Endothelial cell of umbilical vein (primary cell): Measurements from ENCODE around the gene CCDC38. TPM values are rescaled to one million over a fixed set of nuclear protein-coding genes. Genes with fewer than 3 reads are reported as not detected.

Experiments
- BruUV-seq: library from RNA; stranded (reverse); fragments of 400-500 nt; replicated peaks from 2 replicates; lab custom pipeline; 2021; lab: Mats Ljungman, UMichigan
- CTCF ChIA-PET: fragments of 300-600, 350-600 bp; sonication (Branson Sonifier 250); formaldehyde crosslinking; loops from one replicate; lab custom pipeline; 2021; ENCODE audit warnings: antibody characterized with exemption, inconsistent platforms; lab: Charles Lee
- POLR2A ChIA-PET: fragments of 300-600, 350-600 bp; sonication (Branson Sonifier 250); formaldehyde crosslinking; loops from one replicate; lab custom pipeline; 2021; ENCODE audit warnings: antibody characterized with exemption, inconsistent platforms; lab: Charles Lee
- DNase-seq: peaks from one replicate; pipeline ENCODE4 v3.0.0-alpha.2; 2011; ENCODE audit warnings: low read depth, low spot score
- FAIRE-seq: peaks from 2 replicates; lab custom pipeline; 2011; peaks lifted over from hg19 to GRCh38; lab: Jason Lieb, UNC
- H2AFZ ChIP-seq: 2 replicates; pipeline ENCODE4 v1.6.0; 2012; ENCODE audit warnings: low read depth, low read length, control low read depth, inconsistent platforms
- H3K27ac ChIP-seq: 2 replicates; pipeline ENCODE4 v1.5.1; 2011; ENCODE audit warnings: low read depth, mild to moderate bottlenecking, control low read depth, low read length, moderate library complexity; ENCODE audit not compliant: insufficient read depth
- H3K27me3 ChIP-seq, 2 experiments: 2 replicates each; pipeline versions ENCODE4 v1.6.0 to v1.6.1; 2011; ENCODE audit warnings: low read length in 2 of 2, mixed read lengths in 1 of 2; ENCODE audit not compliant: control insufficient read depth in 2 of 2, insufficient read depth in 2 of 2
- H3K36me3 ChIP-seq, 2 experiments: 2 replicates in 1 of 2; 3 replicates in 1 of 2; pipeline ENCODE4 v1.5.1; 2011; ENCODE audit warnings: low read length in 2 of 2, mild to moderate bottlenecking in 1 of 2, moderate library complexity in 1 of 2; ENCODE audit not compliant: control insufficient read depth in 2 of 2, insufficient read depth in 2 of 2; ENCODE audit errors: extremely low read depth in 1 of 2
- H3K4me1 ChIP-seq: 3 replicates; pipeline ENCODE4 v1.5.1; 2011; ENCODE audit warnings: mild to moderate bottlenecking, low read length; ENCODE audit not compliant: control insufficient read depth, insufficient read depth; ENCODE audit errors: extremely low read depth
- H3K4me2 ChIP-seq: 2 replicates; pipeline ENCODE4 v1.6.1; 2011; ENCODE audit warnings: low read length, control low read depth, mixed read lengths; ENCODE audit not compliant: insufficient read depth
- H3K4me3 ChIP-seq, 3 experiments: fragments of 200-600 bp in 1 of 3; sonication (generic), shearing (Covaris generic) in 1 of 3; replicated peaks in 1 of 3; 2 replicates each; pipeline ENCODE4 v1.5.1; 2011 to 2016; ENCODE audit warnings: control low read depth in 3 of 3, low read length in 3 of 3, mild to moderate bottlenecking in 2 of 3, inconsistent platforms in 1 of 3, low read depth in 1 of 3, moderate library complexity in 1 of 3; ENCODE audit not compliant: insufficient read depth in 1 of 3
- H3K79me2 ChIP-seq: 2 replicates; pipeline ENCODE4 v1.6.0; 2012; ENCODE audit warnings: low read length, inconsistent platforms; ENCODE audit not compliant: control insufficient read depth, insufficient read depth
- H3K9ac ChIP-seq: replicated peaks from 2 replicates; pipeline ENCODE3; 2011; ENCODE audit warnings: low read length, control low read depth; ENCODE audit not compliant: insufficient read depth; ENCODE audit errors: extremely low read depth
- H3K9me1 ChIP-seq: replicated peaks from 3 replicates; pipeline ENCODE4 v1.6.0; 2011; ENCODE audit warnings: mild to moderate bottlenecking, low read length; ENCODE audit not compliant: control insufficient read depth, insufficient read depth; ENCODE audit errors: extremely low read depth
- H3K9me3 ChIP-seq: replicated peaks from 2 replicates; pipeline ENCODE4 v1.5.1; 2012; ENCODE audit warnings: low read length, inconsistent platforms; ENCODE audit not compliant: control insufficient read depth, insufficient read depth
- H4K20me1 ChIP-seq: replicated peaks from 2 replicates; pipeline ENCODE3; 2011; ENCODE audit warnings: mild to moderate bottlenecking, low read length; ENCODE audit not compliant: control insufficient read depth, insufficient read depth; ENCODE audit errors: extremely low read depth
- CTCF ChIP-seq, 2 donors: IDR thresholded peaks; 1 replicate in 1 of 2; 2 replicates in 1 of 2; pipeline ENCODE4 v1.5.1; 2011; ENCODE audit warnings: low read length in 2 of 2, mild to moderate bottlenecking in 2 of 2, moderate library complexity in 2 of 2, control low read depth in 1 of 2, inconsistent platforms in 1 of 2, low read depth in 1 of 2; ENCODE audit not compliant: insufficient read depth in 1 of 2; ENCODE audit errors: extremely low read depth in 1 of 2
- GATA2 ChIP-seq: IDR thresholded peaks from 2 replicates; pipeline ENCODE4 v1.7.0; 2011; ENCODE audit warnings: low read depth, mild to moderate bottlenecking, moderate library complexity, mixed read lengths, low read length; ENCODE audit not compliant: insufficient read length, insufficient read depth
- JUN ChIP-seq: IDR thresholded peaks from 2 replicates; pipeline ENCODE4 v1.6.1; 2011; ENCODE audit warnings: borderline replicate concordance, low read depth; ENCODE audit not compliant: insufficient read length, insufficient read depth
- MAX ChIP-seq: IDR thresholded peaks from 2 replicates; pipeline ENCODE4 v1.6.1; 2011; ENCODE audit not compliant: insufficient read depth, insufficient read length
- MYC ChIP-seq: IDR thresholded peaks from one replicate; pipeline ENCODE4 v1.6.1; 2011; ENCODE audit warnings: mild to moderate bottlenecking, low read depth, low read length
- POLR2A ChIP-seq: IDR thresholded peaks from 2 replicates; pipeline ENCODE4 v1.6.1; 2012; ENCODE audit warnings: low read depth, mild to moderate bottlenecking, control low read depth, low read length
- POLR2AphosphoS5 ChIP-seq: IDR thresholded peaks from 2 replicates; pipeline ENCODE4 v1.6.1; 2012; ENCODE audit warnings: low read depth, mild to moderate bottlenecking, control low read depth, low read length, moderate library complexity; ENCODE audit not compliant: insufficient read depth
- dilution Hi-C: fragments of 300-500 bp; cut with MboI; formaldehyde crosslinking; loops from one replicate; pipeline ENCODE4 v1.15.0; 2019; ENCODE audit warnings: low sequenced_read_pairs; ENCODE audit not compliant: extremely low pct_ligation_motif_present
- intact Hi-C: fragments of 100-400 bp; cut with micrococcal nuclease; formaldehyde crosslinking; loops from one replicate; pipeline ENCODE4 v1.10.0; 2022
- polyA plus RNA-seq, 4 experiments: library from polyadenylated mRNA; depleted of rRNA in 3 of 4; stranded (reverse) in 3 of 4; unstranded in 1 of 4; fragments of >200 nt; gene quantifications; 2 replicates each; pipeline versions ENCODE4 v1.2.1 to v1.2.3, GENCODE V29; 2011 to 2012; ENCODE audit warnings: missing spikeins in 1 of 4
- total RNA-seq: library from RNA; stranded (reverse); gene quantifications from 2 replicates; pipeline ENCODE4 v1.2.3, GENCODE V29; 2021

CCDC38 gene
- total and polyA plus RNA-seq, 2 donors (not counting 3 experiments of a cell fraction or from before 2014, with no cell fraction given): not detected

DNA sequence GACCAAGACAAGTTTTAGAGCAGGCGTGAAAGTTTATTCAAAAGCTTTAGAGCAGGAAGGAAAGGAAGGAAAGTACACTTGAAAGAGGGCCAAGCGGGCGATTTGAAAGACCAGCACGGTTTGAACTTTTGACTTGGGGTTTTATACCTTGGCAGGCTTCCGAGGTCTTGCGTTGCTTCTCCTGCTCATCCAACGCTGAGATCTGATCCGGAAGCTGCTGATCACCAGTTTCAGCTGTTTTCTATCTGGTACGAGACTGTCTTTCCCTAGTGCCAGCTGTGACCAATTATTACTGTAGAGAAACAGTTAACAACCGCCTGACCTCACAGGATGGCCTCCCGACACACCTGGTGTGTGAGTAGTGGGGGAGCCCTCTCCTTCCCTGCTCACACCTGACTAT is 104.3 kb downstream of the CCDC38 start:
- H3K4me1 ChIP-seq: peaks cover 30% of the 10 kb centered on the region
- no peak overlapping the region for H3K9ac ChIP-seq
- H3K27ac ChIP-seq: peak overlapping the region; percentile 3
- H3K36me3 ChIP-seq: no peaks in the 10 kb centered on the region
- H3K4me2 ChIP-seq: peak overlapping the region; percentile 64
- H3K79me2 ChIP-seq: no peaks in the 10 kb centered on the region
- POLR2A ChIA-PET: interaction anchor here (0.8 kb wide), 1 partner anchor 323 kb away, joined by 3 read pairs; no protein-coding TSS in a partner anchor
- intact Hi-C loops (no loop called here), dilution Hi-C loops (no loop called here)
- no peaks in the 10 kb centered on the region for H4K20me1 ChIP-seq
- H2AFZ ChIP-seq: peak overlapping the region; percentile 45
- FAIRE-seq (peak; percentile 70), DNase-seq (peak; percentile 8)
- BruUV-seq: no TSS peak
- no peak for TF ChIP-seq CTCF (IDR thresholded peaks at IDR 0.05; ENCODE audit: extremely low read depth in 1 of 2, insufficient read depth in 1 of 2, low read depth in 1 of 2, low read length in 2 of 2)
- no peak for TF ChIP-seq MAX
- peak; percentile 32 for TF ChIP-seq GATA2
- TF ChIP-seq POLR2A: no peak
- no peak for TF ChIP-seq POLR2AphosphoS5
- TF ChIP-seq MYC: no peak
- TF ChIP-seq JUN: no peak
- H3K9me3 ChIP-seq: no peaks in the 10 kb centered on the region
- no peak overlapping the region for H3K4me3 ChIP-seq
- no peaks in the 10 kb centered on the region for H3K9me1 ChIP-seq
- no peaks in the 10 kb centered on the region for H3K27me3 ChIP-seq
- CTCF ChIA-PET: interaction anchor here (0.9 to 1.6 kb wide), 4 partner anchors 10 to 304 kb away, joined by 3 to 5 read pairs (median 4); no protein-coding TSS in a partner anchor
